ENCODE data around the gene POU2F1. TPM values are rescaled to one million over a fixed set of nuclear protein-coding genes. Genes with fewer than 3 reads are reported as not detected.

The POU2F1 gene
- polyA plus RNA-seq, 2 of the 4 experiments (the other 2 are of a cell fraction) = 2.9 to 9.4 TPM

DNA sequence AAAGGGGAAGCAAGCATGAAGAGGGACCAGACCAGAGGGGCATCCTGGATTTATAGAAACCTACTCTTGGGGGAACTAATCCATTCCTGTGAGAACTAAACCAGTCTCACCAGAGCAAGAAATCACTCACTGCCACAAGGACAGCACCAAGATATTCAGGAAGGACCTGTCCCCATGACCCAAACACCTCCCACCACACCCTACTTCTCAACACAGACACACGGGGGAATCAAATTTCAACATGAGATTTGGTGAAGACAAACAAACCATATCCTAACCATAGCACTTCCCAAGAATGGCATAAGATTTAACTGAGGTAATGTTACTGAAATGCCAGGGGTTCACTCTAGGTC is 12.1 kb upstream of the POU2F1 start:
- no peak for ATAC-seq
- Histone ChIP-seq H3K27ac (no peak overlapping the region), H3K4me1 (0 out of 3 replicates have a peak, but pooled peaks cover 2% of the 10 kb centered on the region), H3K4me3 (no peak overlapping the region), H3K9me3 (0 out of 3 replicates have a peak, but pooled peaks cover 6% of the 10 kb centered on the region), H3K4me2 (no peak overlapping the region)
- no peak for FAIRE-seq
- ChIA-PET CTCF (interaction anchor here (1.0 to 1.2 kb wide), 3 partner anchors 11 to 142 kb away, joined by 3 to 6 read pairs (median 3); no protein-coding TSS in a partner anchor), POLR2A (interaction anchor here (0.6 to 1.0 kb wide), 2 partner anchors 12 to 35 kb away, joined by 3 to 6 read pairs; partner anchors contain the start of gene POU2F1)
- 0% methylated on average over 1 of the region's 1 CpG for WGBS (ENCODE audit: missing lambda C conversion rate)
- no peak for DNase-seq (ENCODE audit: low read depth in 1 of 2, low spot score in 1 of 2)
- no peak for TF ChIP-seq CHD4 (IDR thresholded peaks at IDR 0.05; ENCODE audit: borderline replicate concordance)
- no peak for TF ChIP-seq JUN (IDR thresholded peaks at IDR 0.05)
- no peak for TF ChIP-seq NR3C1 (IDR thresholded peaks at IDR 0.05)
- TF ChIP-seq HDAC2 (IDR thresholded peaks at IDR 0.05) = no peak
- TF ChIP-seq TFCP2L1 (CRISPR knock-in tag; IDR thresholded peaks at IDR 0.05) = no peak
- no peak for TF ChIP-seq ESRRA (IDR thresholded peaks at IDR 0.05; ENCODE audit: borderline replicate concordance, low read length)
- TF ChIP-seq CHD2 (IDR thresholded peaks at IDR 0.05; ENCODE audit: low read length, partially characterized antibody) = no peak
- no peak for TF ChIP-seq POLR2AphosphoS2 (conservative IDR thresholded peaks at IDR 0.05; ENCODE audit: low read length)
- TF ChIP-seq, protein P1, sequence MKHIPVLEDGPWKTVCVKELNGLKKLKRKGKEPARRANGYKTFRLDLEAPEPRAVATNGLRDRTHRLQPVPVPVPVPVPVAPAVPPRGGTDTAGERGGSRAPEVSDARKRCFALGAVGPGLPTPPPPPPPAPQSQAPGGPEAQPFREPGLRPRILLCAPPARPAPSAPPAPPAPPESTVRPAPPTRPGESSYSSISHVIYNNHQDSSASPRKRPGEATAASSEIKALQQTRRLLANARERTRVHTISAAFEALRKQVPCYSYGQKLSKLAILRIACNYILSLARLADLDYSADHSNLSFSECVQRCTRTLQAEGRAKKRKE (CRISPR knock-in tag; IDR thresholded peaks at IDR 0.05; ENCODE audit: low read depth) = no peak
- TF ChIP-seq, protein P2, sequence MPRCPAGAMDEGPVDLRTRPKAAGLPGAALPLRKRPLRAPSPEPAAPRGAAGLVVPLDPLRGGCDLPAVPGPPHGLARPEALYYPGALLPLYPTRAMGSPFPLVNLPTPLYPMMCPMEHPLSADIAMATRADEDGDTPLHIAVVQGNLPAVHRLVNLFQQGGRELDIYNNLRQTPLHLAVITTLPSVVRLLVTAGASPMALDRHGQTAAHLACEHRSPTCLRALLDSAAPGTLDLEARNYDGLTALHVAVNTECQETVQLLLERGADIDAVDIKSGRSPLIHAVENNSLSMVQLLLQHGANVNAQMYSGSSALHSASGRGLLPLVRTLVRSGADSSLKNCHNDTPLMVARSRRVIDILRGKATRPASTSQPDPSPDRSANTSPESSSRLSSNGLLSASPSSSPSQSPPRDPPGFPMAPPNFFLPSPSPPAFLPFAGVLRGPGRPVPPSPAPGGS (IDR thresholded peaks at IDR 0.05) = no peak
- no peak for TF ChIP-seq HOXB5 (CRISPR knock-in tag; IDR thresholded peaks at IDR 0.05)
- TF ChIP-seq EP300 (IDR thresholded peaks at IDR 0.05) = no peak
- no peak for TF ChIP-seq JUNB (IDR thresholded peaks at IDR 0.05)
- TF ChIP-seq, protein P3, sequence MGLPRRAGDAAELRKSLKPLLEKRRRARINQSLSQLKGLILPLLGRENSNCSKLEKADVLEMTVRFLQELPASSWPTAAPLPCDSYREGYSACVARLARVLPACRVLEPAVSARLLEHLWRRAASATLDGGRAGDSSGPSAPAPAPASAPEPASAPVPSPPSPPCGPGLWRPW (IDR thresholded peaks at IDR 0.05) = no peak
- TF ChIP-seq, protein P4, sequence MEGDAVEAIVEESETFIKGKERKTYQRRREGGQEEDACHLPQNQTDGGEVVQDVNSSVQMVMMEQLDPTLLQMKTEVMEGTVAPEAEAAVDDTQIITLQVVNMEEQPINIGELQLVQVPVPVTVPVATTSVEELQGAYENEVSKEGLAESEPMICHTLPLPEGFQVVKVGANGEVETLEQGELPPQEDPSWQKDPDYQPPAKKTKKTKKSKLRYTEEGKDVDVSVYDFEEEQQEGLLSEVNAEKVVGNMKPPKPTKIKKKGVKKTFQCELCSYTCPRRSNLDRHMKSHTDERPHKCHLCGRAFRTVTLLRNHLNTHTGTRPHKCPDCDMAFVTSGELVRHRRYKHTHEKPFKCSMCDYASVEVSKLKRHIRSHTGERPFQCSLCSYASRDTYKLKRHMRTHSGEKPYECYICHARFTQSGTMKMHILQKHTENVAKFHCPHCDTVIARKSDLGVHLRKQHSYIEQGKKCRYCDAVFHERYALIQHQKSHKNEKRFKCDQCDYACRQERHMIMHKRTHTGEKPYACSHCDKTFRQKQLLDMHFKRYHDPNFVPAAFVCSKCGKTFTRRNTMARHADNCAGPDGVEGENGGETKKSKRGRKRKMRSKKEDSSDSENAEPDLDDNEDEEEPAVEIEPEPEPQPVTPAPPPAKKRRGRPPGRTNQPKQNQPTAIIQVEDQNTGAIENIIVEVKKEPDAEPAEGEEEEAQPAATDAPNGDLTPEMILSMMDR (IDR thresholded peaks at IDR 0.05) = no peak; the same call in 2 of the 3 replicates
- no peak for TF ChIP-seq ZFP36 (IDR thresholded peaks at IDR 0.05; ENCODE audit: borderline replicate concordance, partially characterized antibody)
- no peak for TF ChIP-seq MAZ (IDR thresholded peaks at IDR 0.05; ENCODE audit: borderline replicate concordance, low read depth, low read length)

DNA sequence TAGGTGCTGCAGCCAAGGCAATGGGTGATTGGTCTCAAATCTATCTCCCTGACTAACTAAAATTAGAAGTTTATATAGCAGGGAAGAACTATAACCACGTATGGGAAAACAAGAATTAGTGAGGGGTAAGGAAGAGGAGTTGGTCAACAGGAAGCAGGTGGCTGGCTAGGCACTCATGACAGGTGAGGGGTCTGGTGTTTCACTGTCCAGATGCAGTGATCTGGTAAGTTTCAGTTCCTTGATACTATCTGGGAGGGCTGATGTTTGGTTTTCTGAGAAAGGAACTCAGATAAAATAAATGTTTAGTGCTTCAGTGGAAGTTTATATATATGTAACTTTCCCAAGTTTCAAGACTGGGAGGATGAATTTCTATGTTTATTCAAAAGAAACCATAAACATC is 11.6 kb upstream of the POU2F1 start:
- Histone ChIP-seq H3K27ac (no peak overlapping the region), H3K4me1 (0 out of 3 replicates have a peak, but pooled peaks cover 2% of the 10 kb centered on the region), H3K9me3 (0 out of 3 replicates have a peak, but pooled peaks cover 6% of the 10 kb centered on the region), H3K4me3 (no peak overlapping the region), H3K4me2 (no peak overlapping the region)
- POLR2A ChIA-PET = interaction anchor here (0.9 kb wide), 1 partner anchor 11 kb away, joined by 3 read pairs; the partner anchor contains the start of gene POU2F1
- TF ChIP-seq HOXB5 (CRISPR knock-in tag; IDR thresholded peaks at IDR 0.05) (no peak), RNF2 (IDR thresholded peaks at IDR 0.05; ENCODE audit: borderline replicate concordance, low read depth) (no peak), FOSB (CRISPR knock-in tag; IDR thresholded peaks at IDR 0.05) (no peak), TFCP2L1 (CRISPR knock-in tag; IDR thresholded peaks at IDR 0.05) (no peak)
- ATAC-seq (no peak), FAIRE-seq (no peak), DNase-seq (ENCODE audit: low read depth in 1 of 2, low spot score in 1 of 2) (no peak)
- 69% methylated on average over 1 of the region's 1 CpG for WGBS (ENCODE audit: missing lambda C conversion rate)
- CTCF ChIA-PET = interaction anchor here (1.5 to 2.9 kb wide), 3 partner anchors 10 to 299 kb away, joined by 3 to 17 read pairs (median 9); partner anchors contain the start of gene POU2F1

Measured in A549 (cell line).